H1 (cell line): Measurements from ENCODE around the gene EPB41L1.

Experiments used
- ASH2L ChIP-seq: fragments of 200-600, 300-600 bp; sonication (generic); IDR thresholded peaks from one replicate; pipeline ENCODE4 v1.7.1; 2017; ENCODE audit warnings: low read length
- BRCA1 ChIP-seq: IDR thresholded peaks from 2 replicates; pipeline ENCODE4 v1.6.1; 2012; ENCODE audit warnings: low read depth, low read length, improper control_type of control experiment
- CEBPB ChIP-seq: IDR thresholded peaks from 2 replicates; pipeline ENCODE4 v1.6.1; 2012; ENCODE audit warnings: low read depth, low read length
- CTCF ChIP-seq, 3 experiments: IDR thresholded peaks; 1 replicate in 2 of 3; 2 replicates in 1 of 3; pipeline versions ENCODE4 v1.5.1 to v1.6.1; 2011; ENCODE audit warnings: low read length in 3 of 3, mild to moderate bottlenecking in 3 of 3, inconsistent platforms in 2 of 3, low read depth in 1 of 3, moderate library complexity in 1 of 3; ENCODE audit not compliant: insufficient read depth in 1 of 3; ENCODE audit errors: control extremely low read depth in 1 of 3
- EZH2 ChIP-seq: fragments of 200-600 bp; sonication (generic); IDR thresholded peaks from 2 replicates; pipeline ENCODE4 v1.7.1; 2012; ENCODE audit warnings: low read depth, mild to moderate bottlenecking, moderate library complexity, low read length, inconsistent platforms; ENCODE audit not compliant: severe bottlenecking
- GABPA ChIP-seq: IDR thresholded peaks from 2 replicates; pipeline ENCODE4 v1.6.1; 2011; ENCODE audit warnings: mild to moderate bottlenecking, low read length, moderate library complexity, borderline replicate concordance; ENCODE audit not compliant: insufficient read depth
- NRF1 ChIP-seq: IDR thresholded peaks from 2 replicates; pipeline ENCODE4 v1.6.1; 2011; ENCODE audit warnings: mild to moderate bottlenecking, low read depth, low read length, improper control_type of control experiment
- POLR2A ChIP-seq, 2 experiments: IDR thresholded peaks; 1 replicate in 1 of 2; 2 replicates in 1 of 2; pipeline ENCODE4 v1.6.1; 2011; ENCODE audit warnings: low read depth in 2 of 2, low read length in 2 of 2, mild to moderate bottlenecking in 2 of 2; ENCODE audit errors: control extremely low read depth in 1 of 2
- POU5F1 ChIP-seq: IDR thresholded peaks from 2 replicates; pipeline ENCODE4 v1.6.1; 2011; ENCODE audit warnings: low read depth, mild to moderate bottlenecking, low read length, moderate library complexity
- RFX5 ChIP-seq: IDR thresholded peaks from 2 replicates; pipeline ENCODE4 v1.6.1; 2011; ENCODE audit warnings: low read depth, low read length, improper control_type of control experiment, borderline replicate concordance
- SIN3A ChIP-seq, 2 experiments: IDR thresholded peaks in 1 of 2; conservative IDR thresholded peaks in 1 of 2; 2 replicates each; pipeline ENCODE4 v1.6.1; 2011 to 2012; ENCODE audit warnings: low read length in 2 of 2, improper control_type of control experiment in 1 of 2, low read depth in 1 of 2, mild to moderate bottlenecking in 1 of 2
- SP1 ChIP-seq: IDR thresholded peaks from 2 replicates; pipeline ENCODE4 v1.6.1; 2011; ENCODE audit warnings: low read depth, low read length
- TAF1 ChIP-seq: IDR thresholded peaks from 2 replicates; pipeline ENCODE4 v1.6.1; 2011; ENCODE audit warnings: mild to moderate bottlenecking, low read depth, low read length
- TBP ChIP-seq: IDR thresholded peaks from 2 replicates; pipeline ENCODE4 v1.6.1; 2011; ENCODE audit warnings: low read depth, low read length, improper control_type of control experiment

GRCh38 chr20:36236786-36237121 is 82.2 kb downstream of the EPB41L1 start:
- no peak for TF ChIP-seq TAF1
- TF ChIP-seq ASH2L = no peak
- no peak for TF ChIP-seq BRCA1
- no peak for TF ChIP-seq CEBPB
- TF ChIP-seq CTCF (IDR thresholded peaks at IDR 0.05; ENCODE audit: control extremely low read depth in 1 of 3, insufficient read depth in 1 of 3, low read depth in 1 of 3, low read length in 3 of 3) = no peak
- TF ChIP-seq GABPA = no peak
- no peak for TF ChIP-seq NRF1
- no peak for TF ChIP-seq TBP
- no peak for TF ChIP-seq EZH2
- TF ChIP-seq RFX5 = no peak
- no peak for TF ChIP-seq SP1
- TF ChIP-seq SIN3A (conservative IDR thresholded peaks at IDR 0.05 in 1 of 2, IDR thresholded peaks at IDR 0.05 in 1 of 2; ENCODE audit: low read depth in 1 of 2, low read length in 2 of 2) = no peak
- no peak for TF ChIP-seq POU5F1
- TF ChIP-seq POLR2A (IDR thresholded peaks at IDR 0.05; ENCODE audit: control extremely low read depth in 1 of 2, low read depth in 2 of 2, low read length in 2 of 2) = no peak
